ENCODE measurements around the gene PACS1. TPM values are rescaled to one million over a fixed set of nuclear protein-coding genes. Genes with fewer than 3 reads are reported as not detected.
A peak's percentile ranks its signal among the peaks of the same experiment; 100 is the strongest.

Gene PACS1
- total RNA-seq, 1 donor from 2014 or later = 28.2 TPM

- peak; percentile 18 for DNase-seq
Measured at GRCh38 chr11:66277471-66278362, 207.6 kb downstream of the PACS1 start, which contains the start of gene CNIH2. CNIH2 (plus strand) TSS chr11:66278175; CDS start chr11:66278457, 282 bp downstream.

- DNase-seq = no peak
Measured at GRCh38 chr11:66278363-66279091, 208.5 kb downstream of the PACS1 start.

DNA sequence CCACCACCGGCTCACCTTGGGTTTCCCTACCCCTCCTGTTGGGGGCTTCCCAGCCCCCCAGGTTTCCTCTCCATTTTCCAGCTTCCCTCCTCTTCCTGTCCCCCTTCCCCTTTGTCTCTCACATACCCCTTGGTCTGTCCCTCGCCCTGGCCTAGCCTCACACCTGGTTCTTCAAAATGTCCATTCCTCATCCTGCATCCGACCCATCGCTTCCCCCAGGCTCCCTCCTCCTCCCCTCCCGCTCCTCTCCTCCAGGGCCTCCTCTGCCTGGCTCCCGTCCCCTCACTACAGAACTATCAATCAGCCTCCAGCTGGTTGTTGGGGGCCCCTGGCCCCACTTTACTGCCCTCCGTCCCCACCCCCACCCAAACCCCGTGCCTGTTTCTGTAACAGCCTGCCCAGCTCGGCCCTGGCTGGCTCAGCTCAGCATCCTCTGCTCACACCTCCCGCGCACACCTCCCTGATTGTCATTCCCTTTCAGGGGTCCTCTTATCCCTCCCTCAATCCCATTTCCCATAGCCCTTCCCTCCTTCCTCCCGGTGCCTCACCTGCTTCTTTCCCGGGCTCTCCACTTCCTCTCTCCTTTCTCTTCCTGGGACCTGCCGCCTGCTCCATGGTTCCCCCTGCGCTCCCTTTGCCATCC, 209.1 kb downstream of the PACS1 start:
- no peak for DNase-seq

- DNase-seq = no peak
Measured at GRCh38 chr11:66280428-66280827, 210.4 kb downstream of the PACS1 start.

GRCh38 chr11:66281001-66281400, 210.9 kb downstream of the PACS1 start:
- DNase-seq = no peak

- DNase-seq = no peak
Measured at GRCh38 chr11:66281776-66282467, 211.8 kb downstream of the PACS1 start.

GRCh38 chr11:66282468-66283455, 212.7 kb downstream of the PACS1 start:
- peak; percentile 98 for DNase-seq

DNA sequence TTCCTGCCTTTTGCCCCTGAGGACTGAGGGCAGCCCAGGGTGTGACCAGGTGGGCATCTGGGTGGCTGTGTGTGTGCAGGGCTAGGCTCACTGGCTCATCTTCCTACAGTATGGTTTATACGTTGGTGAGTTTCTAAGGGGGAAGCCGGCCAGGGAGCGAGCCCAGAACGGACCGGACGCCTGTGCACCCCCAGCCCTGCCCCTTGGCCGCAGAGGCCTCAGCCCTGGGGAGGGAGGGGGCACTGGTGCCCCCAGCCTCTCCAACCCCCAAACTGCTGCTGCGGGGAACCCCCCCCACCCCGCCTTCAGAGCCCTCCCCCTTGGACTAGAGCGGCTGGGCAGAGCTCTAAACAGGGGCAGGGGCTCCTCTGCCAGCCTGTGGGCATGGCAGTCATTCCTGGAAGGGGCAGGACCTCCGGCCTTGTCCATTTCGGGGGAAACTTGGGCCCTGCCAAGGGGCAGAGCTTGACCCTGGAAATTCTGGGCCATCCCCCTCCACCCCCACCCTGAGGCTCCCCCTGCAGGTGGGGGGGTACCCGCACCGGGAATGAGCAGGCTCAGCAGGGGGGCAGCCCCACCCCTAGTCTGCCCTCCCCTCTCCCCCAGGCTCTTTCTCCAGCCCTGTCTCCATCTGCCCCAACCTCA, 213.5 kb downstream of the PACS1 start:
- DNase-seq = no peak

DNA sequence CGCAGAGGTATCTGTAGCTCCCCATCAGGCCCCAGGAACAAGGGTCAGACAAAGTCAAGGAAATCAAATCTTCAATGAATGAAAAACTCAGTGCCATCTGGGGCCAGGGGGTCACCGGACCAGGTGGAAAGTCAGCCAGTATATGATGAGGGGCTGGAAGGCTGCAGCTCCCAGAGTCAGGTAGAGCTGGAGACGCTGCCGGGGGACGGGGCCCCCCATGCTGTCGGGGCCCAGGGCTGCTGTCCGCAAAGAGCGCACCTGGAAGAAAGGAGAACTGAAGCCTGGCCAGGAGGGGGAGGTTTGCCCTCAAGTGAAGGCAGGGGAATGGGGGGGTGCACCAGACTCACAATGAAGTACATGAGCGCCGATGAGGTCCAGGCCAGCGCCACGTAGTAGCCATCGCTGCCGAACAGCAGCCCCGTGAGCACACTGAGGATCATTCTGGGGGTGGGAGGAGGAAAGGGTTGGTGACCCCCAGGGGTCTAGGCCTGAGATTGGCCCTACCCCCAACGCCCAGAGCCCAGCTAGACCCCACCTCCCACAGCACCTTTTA, 214.5 kb downstream of the PACS1 start:
- DNase-seq = no peak

DNA sequence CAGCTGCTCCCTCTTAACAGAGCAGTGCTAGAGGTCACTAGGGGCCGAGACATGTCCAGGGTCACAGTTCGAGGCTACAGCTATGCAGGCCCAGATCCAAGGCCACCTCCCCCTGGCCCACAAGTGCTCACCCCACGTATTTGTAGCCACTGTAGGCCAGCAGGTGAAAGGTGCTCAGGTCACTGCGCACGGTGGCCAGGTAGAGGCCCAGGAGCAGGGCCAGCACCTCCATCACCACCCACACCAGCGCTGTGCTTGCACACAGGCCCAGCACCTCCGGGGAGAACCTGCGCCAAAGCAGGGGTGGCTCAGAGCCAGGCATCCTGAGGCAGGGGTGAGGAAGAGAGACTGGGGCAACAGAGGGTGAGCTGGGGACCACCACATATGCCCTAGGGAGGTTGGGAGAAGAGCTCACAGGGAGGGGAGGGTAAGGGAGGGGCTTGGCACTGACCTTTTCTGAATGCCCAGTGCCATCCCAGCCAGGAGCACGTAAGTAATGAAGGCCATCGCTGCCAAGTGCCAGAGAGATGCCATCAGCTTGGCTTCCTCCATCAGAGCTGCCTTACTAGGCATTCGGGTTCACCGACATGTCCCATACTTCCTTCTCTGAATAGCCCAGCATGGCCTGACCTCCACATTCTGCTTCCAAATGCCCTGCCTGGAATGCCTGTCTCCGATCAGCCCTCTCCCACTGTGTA, 215.3 kb downstream of the PACS1 start:
- DNase-seq = no peak

- no peak for DNase-seq
Measured at GRCh38 chr11:66286699-66287098, 216.6 kb downstream of the PACS1 start.

DNA sequence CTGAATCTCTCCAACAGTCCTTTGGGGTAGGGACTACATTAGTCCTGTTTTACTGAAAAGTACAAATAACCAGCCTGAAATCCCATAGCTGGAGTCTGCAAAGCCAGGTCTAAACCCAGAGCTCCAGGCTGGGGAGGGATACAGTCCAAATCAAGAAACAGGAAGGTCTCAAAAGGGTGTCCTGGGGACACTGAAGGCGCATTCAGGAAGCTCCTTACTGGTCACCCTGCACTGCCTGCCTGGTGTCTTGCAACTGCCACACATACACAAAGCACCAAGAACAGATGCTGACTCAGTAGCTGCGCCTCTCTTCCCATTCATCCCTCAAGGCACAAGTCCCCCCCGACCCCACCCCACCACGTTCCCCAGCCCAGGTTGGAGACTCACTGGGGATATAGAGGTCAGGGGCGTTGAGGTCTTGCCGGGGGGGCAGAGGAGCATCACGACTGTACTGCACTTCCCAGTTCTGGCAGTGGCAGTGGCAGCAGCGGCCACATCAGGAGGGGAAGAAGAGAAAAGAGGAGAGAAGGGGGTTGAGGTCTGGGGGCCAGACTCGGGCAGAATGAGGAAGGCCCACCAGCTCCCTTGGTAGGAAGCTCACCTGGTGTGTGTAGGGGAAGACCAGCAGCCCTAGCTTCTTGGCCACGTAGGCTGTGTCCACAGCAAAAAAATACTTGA, 217.3 kb downstream of the PACS1 start:
- no peak for DNase-seq

GRCh38 chr11:66287889-66288670, 218.0 kb downstream of the PACS1 start:
- no peak for DNase-seq

DNA sequence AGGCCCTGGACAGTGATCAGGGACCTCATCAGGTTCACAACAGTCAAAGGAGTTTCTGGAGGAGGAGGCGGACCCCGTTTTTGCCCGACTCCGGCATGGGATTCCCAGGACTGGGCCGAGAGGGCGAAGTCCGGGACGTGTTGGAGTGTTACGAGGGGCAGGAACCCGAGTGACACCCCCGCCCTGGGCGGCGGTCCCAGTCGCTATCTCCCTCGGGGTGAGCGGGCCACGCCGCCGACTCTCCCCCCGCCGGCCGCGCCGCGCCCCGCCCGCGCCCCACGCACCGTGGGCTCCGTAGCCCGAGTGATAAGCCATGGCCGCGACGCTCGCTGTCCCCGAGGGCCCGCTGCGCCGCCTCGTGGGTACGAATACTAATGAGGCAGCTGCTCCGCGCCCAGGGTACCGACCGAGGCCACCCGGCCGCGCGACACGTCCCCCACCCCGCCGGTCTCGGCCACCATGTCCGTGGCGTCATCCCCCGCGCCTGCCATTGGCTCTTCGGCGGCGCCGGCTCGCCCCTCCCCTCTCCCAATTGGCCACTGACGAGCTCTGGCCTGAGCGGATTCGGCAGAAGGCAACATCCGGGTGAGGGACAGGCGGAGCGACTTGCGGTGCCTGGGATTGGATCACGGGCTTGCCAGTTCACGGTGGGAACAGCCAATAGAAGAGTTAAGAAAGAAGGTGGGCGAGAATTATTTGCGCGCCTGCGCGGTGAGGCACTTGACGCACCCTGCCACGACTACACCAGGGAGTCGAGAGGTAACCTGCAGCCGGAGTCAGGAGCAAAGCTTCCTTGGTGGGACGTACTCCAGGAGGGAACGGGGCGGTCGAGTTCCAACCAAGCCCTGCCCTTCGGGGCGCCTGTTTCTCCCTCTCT, 218.8 kb downstream of the PACS1 start, which contains the start of gene YIF1A:
Gene YIF1A (minus strand): TSS at position 473 of the 877 bp plus-strand sequence. CDS start 158 bp downstream, at position 315.
- peak; percentile 100 for DNase-seq

GRCh38 chr11:66289548-66290329, 219.7 kb downstream of the PACS1 start:
- peak; percentile 79 for DNase-seq

DNA sequence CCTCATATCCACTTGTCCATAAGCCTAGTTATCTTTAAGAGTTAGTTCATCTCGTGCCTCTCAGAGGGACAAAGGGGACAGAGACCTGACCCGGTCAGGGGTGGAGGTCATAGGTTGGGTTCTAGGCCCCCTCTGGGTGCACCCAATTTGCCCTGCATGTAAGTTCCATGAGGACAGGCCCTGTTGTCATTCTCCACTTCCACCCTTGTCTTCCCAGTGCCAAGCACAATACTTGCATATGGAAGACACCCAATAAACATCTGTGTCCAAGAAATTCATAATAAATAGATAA, 220.2 kb downstream of the PACS1 start:
- DNase-seq = no peak

GRCh38 chr11:66291303-66291705, 221.2 kb downstream of the PACS1 start:
- no peak for DNase-seq

All from dermis blood vessel endothelial cell (primary cell).